T47D (cell line): ENCODE data around the gene ASB7.

Experiments
- DNase-seq, 2 experiments: peaks; one replicate each; pipeline versions ENCODE4 v3.0.0 to v3.0.0-alpha.2; 2011 to 2012; ENCODE audit warnings: low read depth in 1 of 2, low spot score in 1 of 2
- JUND ChIP-seq: IDR thresholded peaks from 2 replicates; pipeline ENCODE4 v1.6.1; 2012; ENCODE audit warnings: low read depth
- in situ Hi-C: cut with HindIII; loops from 2 replicates; pipeline ENCODE4 v1.10.0; 2016; ENCODE audit warnings: low sequenced_read_pairs, low pct_unique_long_range_greater_than_20kb

The ASB7 gene

GRCh38 chr15:100642213-100642949 lies 40.0 kb downstream of the ASB7 start:
- no peak for TF ChIP-seq JUND
- in situ Hi-C loops, result no loop called here
- no peak for DNase-seq

GRCh38 chr15:100642950-100643338 lies 40.6 kb downstream of the ASB7 start:
- in situ Hi-C loops, result no loop called here
- DNase-seq, result no peak

GRCh38 chr15:100645671-100646070 lies 43.3 kb downstream of the ASB7 start:
- no peak for TF ChIP-seq JUND
- in situ Hi-C loops, result no loop called here
- DNase-seq, result no peak

More at GRCh38 chr15:100642950-100643338, 40.6 kb downstream of the ASB7 start:
- TF ChIP-seq JUND, result no peak

GRCh38 chr15:100648951-100649350 lies 46.6 kb downstream of the ASB7 start:
- no peak for DNase-seq
- in situ Hi-C loops, result no loop called here
- TF ChIP-seq JUND, result no peak

GRCh38 chr15:100650685-100651084 lies 48.3 kb downstream of the ASB7 start:
- DNase-seq, result peak in 1 of 2 experiments; percentile 30
- in situ Hi-C loops, result no loop called here
- TF ChIP-seq JUND, result no peak

- DNase-seq, result no peak
- no peak for TF ChIP-seq JUND
- in situ Hi-C loops, result no loop called here
Observed at GRCh38 chr15:100651253-100651652, 48.9 kb downstream of the ASB7 start.

GRCh38 chr15:100652116-100652515 lies 49.7 kb downstream of the ASB7 start:
- DNase-seq, result no peak
- in situ Hi-C loops, result no loop called here
- no peak for TF ChIP-seq JUND

- in situ Hi-C loops, result no loop called here
- TF ChIP-seq JUND, result no peak
- DNase-seq, result no peak
Observed at GRCh38 chr15:100653608-100654007, 51.2 kb downstream of the ASB7 start.

- no peak for DNase-seq
- in situ Hi-C loops, result no loop called here
Observed at GRCh38 chr15:100658895-100659294, 56.5 kb downstream of the ASB7 start.

GRCh38 chr15:100661156-100661555 lies 58.8 kb downstream of the ASB7 start:
- no peak for DNase-seq
- in situ Hi-C loops, result no loop called here
- no peak for TF ChIP-seq JUND

More at GRCh38 chr15:100658895-100659294, 56.5 kb downstream of the ASB7 start:
- TF ChIP-seq JUND, result no peak

GRCh38 chr15:100663086-100663914 lies 60.9 kb downstream of the ASB7 start:
- DNase-seq, result peak; percentile 46 to 48
- in situ Hi-C loops, result no loop called here
- no peak for TF ChIP-seq JUND

GRCh38 chr15:100663915-100664281 lies 61.5 kb downstream of the ASB7 start:
- in situ Hi-C loops, result no loop called here

GRCh38 chr15:100665570-100665969 lies 63.2 kb downstream of the ASB7 start:
- no peak for TF ChIP-seq JUND
- in situ Hi-C loops, result no loop called here
- DNase-seq, result no peak

More at GRCh38 chr15:100663915-100664281, 61.5 kb downstream of the ASB7 start:
- DNase-seq, result no peak
- TF ChIP-seq JUND, result no peak
